Nephron (organoid): ENCODE measurements around the gene SCLT1.
A peak's percentile ranks its signal among the peaks of the same experiment; 100 is the strongest.

Experiments used
- H3K27ac Mint-ChIP-seq, 3 experiments: 2 replicates each; pipeline ENCODE4 v1.8.0; 2020; ENCODE audit warnings: mixed read lengths in 3 of 3, mild to moderate bottlenecking in 2 of 3, moderate library complexity in 1 of 3
- H3K27me3 Mint-ChIP-seq: 2 replicates; pipeline ENCODE4 v1.8.0; 2021; ENCODE audit warnings: low read depth, mild to moderate bottlenecking, moderate library complexity, mixed read lengths
- H3K36me3 Mint-ChIP-seq: 2 replicates; pipeline ENCODE4 v1.8.0; 2020; ENCODE audit warnings: low read depth, mixed read lengths
- H3K4me1 Mint-ChIP-seq: 2 replicates; pipeline ENCODE4 v1.8.0; 2020; ENCODE audit warnings: mixed read lengths
- H3K4me3 Mint-ChIP-seq, 3 experiments: 2 replicates each; pipeline ENCODE4 v1.8.0; 2020; ENCODE audit warnings: mild to moderate bottlenecking in 3 of 3, mixed read lengths in 3 of 3, moderate library complexity in 2 of 3
- H3K9me3 Mint-ChIP-seq: 2 replicates; pipeline ENCODE4 v1.8.0; 2020; ENCODE audit warnings: mixed read lengths
- CTCF ChIP-seq, 3 experiments: fragments of 200-600 bp; sonication (generic); IDR thresholded peaks; one replicate each; pipeline ENCODE4 v1.5.0; 2021; ENCODE audit warnings: antibody characterized with exemption in 3 of 3; ENCODE audit not compliant: unreplicated experiment in 3 of 3

SCLT1 gene

DNA sequence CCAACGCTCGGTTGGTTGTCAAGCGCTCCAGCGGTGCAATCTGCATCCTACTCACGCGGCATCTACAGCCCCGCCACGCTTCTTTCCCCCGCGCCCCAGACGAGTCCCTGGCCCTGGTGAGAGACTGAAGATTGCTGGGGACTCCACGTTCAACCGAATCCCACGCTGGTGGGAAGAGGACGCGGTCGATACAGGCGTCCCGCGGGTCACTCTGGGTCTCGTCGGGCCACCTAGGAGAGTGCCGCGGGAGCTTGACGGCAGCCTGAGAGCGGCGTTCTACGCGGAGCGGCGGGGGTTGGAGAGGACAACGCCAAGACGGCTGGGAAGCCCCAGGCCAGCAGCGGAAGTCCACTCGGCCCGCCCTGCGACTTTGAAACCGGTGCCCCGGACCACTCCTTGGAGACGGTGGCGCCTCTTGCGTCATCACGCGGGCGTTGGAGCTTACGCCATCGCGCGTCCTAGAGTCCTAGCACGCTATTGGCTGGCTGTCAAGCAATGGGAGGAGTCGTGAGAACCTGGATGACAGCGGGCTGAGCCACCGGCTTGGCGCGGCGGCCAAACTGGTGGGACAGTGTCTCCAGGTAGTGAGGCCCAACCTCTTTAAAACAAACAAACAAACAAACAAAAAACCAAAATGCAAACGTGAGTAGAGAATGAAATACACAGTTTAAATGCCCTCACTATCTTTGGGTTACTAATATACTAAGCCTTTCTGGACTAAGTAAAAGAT, at the start of gene SCLT1:
TSS of gene SCLT1 (minus strand) at position 349 of the 730 bp plus-strand sequence. CDS start 436 bp downstream, outside the sequence.
- Mint-ChIP-seq H3K4me3 (peak within 1 kb of the TSS; percentile 41 to 70 (median 66)), H3K36me3 (peaks cover 12% of the 10 kb centered on the region), H3K27me3 (no peaks in the 10 kb centered on the region), H3K4me1 (peaks cover 13% of the 10 kb centered on the region), H3K27ac (no peak within 1 kb of the TSS), H3K9me3 (no peaks in the 10 kb centered on the region)
- TF ChIP-seq CTCF (IDR thresholded peaks at IDR 0.05; ENCODE audit: unreplicated experiment in 3 of 3) = no peak

DNA sequence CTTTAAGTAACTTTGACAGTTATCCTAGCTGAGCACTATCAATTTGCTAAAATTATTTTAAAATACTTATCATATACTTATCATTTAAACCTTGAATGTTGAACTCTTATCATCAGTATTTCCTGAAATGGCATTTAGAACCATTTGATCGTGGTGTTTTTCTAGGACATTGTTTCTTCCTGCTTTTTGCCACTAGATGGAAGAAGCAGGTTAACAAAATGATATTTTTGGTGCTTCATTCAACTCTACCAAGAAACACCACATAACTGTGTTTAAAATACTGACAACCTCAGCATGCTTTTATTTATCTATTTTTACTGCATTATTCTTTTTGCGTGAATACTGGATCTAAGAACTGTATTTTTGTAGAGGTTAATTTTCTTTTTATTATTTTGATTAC, 47.2 kb upstream of the SCLT1 start:
- H3K9me3 Mint-ChIP-seq = no peaks in the 10 kb centered on the region
- no peak overlapping the region for H3K27ac Mint-ChIP-seq
- H3K27me3 Mint-ChIP-seq = peaks cover 3% of the 10 kb centered on the region
- H3K4me3 Mint-ChIP-seq = no peak overlapping the region
- H3K36me3 Mint-ChIP-seq = no peaks in the 10 kb centered on the region
- no peaks in the 10 kb centered on the region for H3K4me1 Mint-ChIP-seq
- TF ChIP-seq CTCF (IDR thresholded peaks at IDR 0.05; ENCODE audit: unreplicated experiment in 3 of 3) = peak; percentile 15 to 20 (median 18)

DNA sequence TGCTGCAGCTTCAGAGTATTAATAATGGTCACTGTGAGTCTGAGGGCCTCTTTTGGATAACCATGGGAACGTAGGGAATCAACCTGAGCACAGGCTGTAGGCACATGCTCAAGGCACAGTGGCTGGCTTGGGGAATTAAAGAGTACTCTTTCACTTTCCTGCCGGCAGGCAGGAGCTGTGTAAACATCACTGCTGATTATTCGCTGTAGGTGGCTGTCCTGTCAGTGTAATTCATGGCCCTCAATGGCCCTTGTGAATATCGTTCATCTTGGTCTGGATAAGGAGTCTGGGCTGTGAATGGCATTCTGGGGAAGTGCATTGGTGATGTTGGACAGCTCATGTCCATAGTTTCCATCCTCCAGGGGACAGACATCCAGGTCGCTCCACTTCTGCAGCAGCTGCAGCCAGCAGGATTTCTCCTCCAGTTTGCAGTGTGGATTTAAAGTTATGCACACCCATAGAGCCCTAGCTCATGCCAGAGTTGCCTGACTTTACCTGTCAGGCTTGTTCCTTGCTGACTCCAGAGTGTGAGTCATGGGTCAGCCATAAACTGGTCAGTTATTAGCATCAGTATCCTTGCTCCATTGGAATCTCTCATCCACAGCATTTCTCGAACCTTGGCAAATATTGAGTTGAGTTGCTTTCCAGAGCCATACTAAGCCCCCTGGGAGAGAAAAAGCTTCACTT, 45.6 kb upstream of the SCLT1 start:
- H3K27ac Mint-ChIP-seq = no peak overlapping the region
- H3K9me3 Mint-ChIP-seq = no peaks in the 10 kb centered on the region
- H3K27me3 Mint-ChIP-seq = peaks cover 3% of the 10 kb centered on the region
- H3K4me1 Mint-ChIP-seq = no peaks in the 10 kb centered on the region
- no peak overlapping the region for H3K4me3 Mint-ChIP-seq
- no peak for TF ChIP-seq CTCF (IDR thresholded peaks at IDR 0.05; ENCODE audit: unreplicated experiment in 3 of 3)
- H3K36me3 Mint-ChIP-seq = no peaks in the 10 kb centered on the region

DNA sequence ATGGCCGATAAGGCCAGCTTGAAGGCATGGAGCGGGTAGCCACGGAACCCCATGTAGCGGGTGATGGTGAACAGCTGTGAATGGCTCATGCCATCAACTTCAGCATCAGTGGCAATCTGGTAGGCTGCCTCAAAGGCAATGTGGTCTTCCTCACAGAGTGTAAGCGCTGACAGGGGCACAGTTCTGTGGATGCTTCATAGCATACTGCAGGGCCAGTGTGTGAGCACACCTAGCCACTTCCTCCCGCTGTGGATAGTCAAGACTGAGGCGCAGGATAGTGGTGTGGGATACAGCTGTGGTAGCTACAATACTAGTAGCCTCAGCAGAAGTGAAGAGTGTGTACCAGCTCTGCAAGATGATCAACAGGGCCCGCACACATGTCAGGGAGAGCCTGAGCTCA, 43.1 kb upstream of the SCLT1 start:
- no peak overlapping the region for H3K4me3 Mint-ChIP-seq
- peaks cover 3% of the 10 kb centered on the region for H3K9me3 Mint-ChIP-seq
- no peak overlapping the region for H3K27ac Mint-ChIP-seq
- no peaks in the 10 kb centered on the region for H3K36me3 Mint-ChIP-seq
- peaks cover 3% of the 10 kb centered on the region for H3K27me3 Mint-ChIP-seq
- no peak for TF ChIP-seq CTCF (IDR thresholded peaks at IDR 0.05; ENCODE audit: unreplicated experiment in 3 of 3)
- no peaks in the 10 kb centered on the region for H3K4me1 Mint-ChIP-seq

DNA sequence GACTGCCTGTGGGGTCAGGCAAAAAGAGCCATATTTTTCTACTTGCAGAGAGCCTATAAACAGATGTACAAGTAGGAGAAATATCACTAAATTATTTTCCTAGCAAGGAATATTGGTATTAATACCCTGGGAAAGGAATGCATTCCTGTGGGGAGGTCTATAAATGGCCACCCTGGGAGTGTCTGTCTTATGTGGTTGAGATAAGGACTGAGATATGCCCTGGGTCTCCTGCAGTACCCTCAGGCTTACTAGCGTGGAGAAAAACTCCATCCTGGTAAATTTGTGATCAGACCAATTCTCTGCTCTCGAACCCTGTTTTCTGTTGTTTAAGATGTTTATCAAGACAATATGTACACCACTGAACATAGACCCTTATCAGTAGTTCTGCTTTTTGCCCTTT, 38.0 kb upstream of the SCLT1 start:
- Mint-ChIP-seq H3K27ac (no peak overlapping the region), H3K4me1 (no peaks in the 10 kb centered on the region), H3K36me3 (no peaks in the 10 kb centered on the region), H3K27me3 (peaks cover 3% of the 10 kb centered on the region), H3K9me3 (peaks cover 3% of the 10 kb centered on the region), H3K4me3 (no peak overlapping the region)
- no peak for TF ChIP-seq CTCF (IDR thresholded peaks at IDR 0.05; ENCODE audit: unreplicated experiment in 3 of 3)
